Upper lobe of left lung (tissue), 6 donors: ENCODE results near the gene GOSR1. TPM values are rescaled to one million over a fixed set of nuclear protein-coding genes. Genes with fewer than 3 reads are reported as not detected.

Source experiments
- ATAC-seq, 2 donors: fragments of 200-7000 bp; cut with Tn5 transposase; one replicate each; pipeline ENCODE4 v1.9.1; 2022; ENCODE audit warnings: mild to moderate bottlenecking in 2 of 2, moderate library complexity in 2 of 2; ENCODE audit not compliant: low FRiP score in 2 of 2
- DNase-seq, 2 donors: peaks; one replicate each; pipeline ENCODE4 v3.0.0-alpha.2; 2019 to 2020
- H3K27ac ChIP-seq, 4 donors: fragments of 200-600 bp; sonication (generic); one replicate each; pipeline ENCODE4 v1.5.1; 2016 to 2019
- H3K27me3 ChIP-seq, 4 donors: fragments of 200-600 bp; sonication (generic); one replicate each; pipeline ENCODE4 v1.5.1; 2017 to 2019
- H3K36me3 ChIP-seq, 4 donors: fragments of 200-600 bp; sonication (generic); one replicate each; pipeline ENCODE4 v1.5.1; 2016 to 2019
- H3K4me1 ChIP-seq, 4 donors: fragments of 200-600 bp; sonication (generic); one replicate each; pipeline ENCODE4 v1.5.1; 2018 to 2019
- H3K4me3 ChIP-seq, 4 donors: fragments of 200-600 bp; sonication (generic); one replicate each; pipeline ENCODE4 v1.5.1; 2017 to 2019; ENCODE audit warnings: mild to moderate bottlenecking in 2 of 4, moderate library complexity in 1 of 4
- H3K9me3 ChIP-seq, 4 donors: fragments of 200-600 bp; sonication (generic); one replicate each; pipeline ENCODE4 v1.5.1; 2018 to 2019
- CTCF ChIP-seq, 6 experiments: fragments of 450-650 bp in 4 of 6; fragments of 200-600 bp in 2 of 6; sonication (generic) in 2 of 6; IDR thresholded peaks; one replicate each; pipeline ENCODE4 v1.5.1; 2016 to 2019; ENCODE audit warnings: antibody characterized with exemption in 6 of 6
- EP300 ChIP-seq, 4 donors: sonication (generic); formaldehyde crosslinking; IDR thresholded peaks; one replicate each; pipeline ENCODE4 v1.5.1; 2017; ENCODE audit warnings: antibody characterized with exemption in 4 of 4, control low read depth in 2 of 4
- POLR2A ChIP-seq, 4 donors: fragments of 450-650 bp; IDR thresholded peaks; one replicate each; pipeline ENCODE4 v1.5.1; 2016 to 2017; ENCODE audit warnings: antibody characterized with exemption in 4 of 4, mild to moderate bottlenecking in 2 of 4
- POLR2AphosphoS5 ChIP-seq, 2 donors: sonication (generic); formaldehyde crosslinking; IDR thresholded peaks; one replicate each; pipeline ENCODE4 v1.5.1; 2017; ENCODE audit warnings: antibody characterized with exemption in 2 of 2
- WGBS, 2 donors: methylation state at CpG; one replicate each; pipeline ENCODE4 v1.1.5; 2017 to 2018; 5-methylcytosine and 5-hydroxymethylcytosine counted together
- total RNA-seq, 6 donors: library from RNA; depleted of rRNA in 4 of 6; stranded (reverse); fragments of >200 nt in 4 of 6; gene quantifications; one replicate each; pipeline versions ENCODE4 v1.1.0 to v1.2.1, GENCODE V29; 2016 to 2021
- donor health status: DM: no; HTN: no; CAD: no; lungs with moderate emphysema.
- donor health status: DM: no; HTN: yes; CAD: no; lungs with severe emphysema.

GOSR1 gene
- total RNA-seq, 6 donors from 2014 or later: 19.9 to 48.8 (median 37.0) TPM

- Histone ChIP-seq H3K9me3 (no peaks in the 10 kb centered on the region), H3K36me3 (peaks cover 0 to 23% (median 10%) of the 10 kb centered on the region in 4 donors), H3K4me1 (peaks cover 16 to 21% (median 18%) of the 10 kb centered on the region in 4 donors), H3K27me3 (no peaks in the 10 kb centered on the region), H3K27ac (peak overlapping the region; percentile 96 to 99 (median 98)), H3K4me3 (peak overlapping the region in 3 of 4 donors; percentile 80 to 91 (median 82))
- TF ChIP-seq POLR2AphosphoS5 (IDR thresholded peaks at IDR 0.05) (no peak), EP300 (IDR thresholded peaks at IDR 0.05) (no peak)
- DNase-seq (no peak), ATAC-seq (peak in 1 of 2 donors; percentile 48)
- WGBS, 2 donors: 16 to 25% methylated on average over 7 of the region's 7 CpGs
Observed at GRCh38 chr17:30476726-30477082, 504 bp upstream of the GOSR1 start.

DNA sequence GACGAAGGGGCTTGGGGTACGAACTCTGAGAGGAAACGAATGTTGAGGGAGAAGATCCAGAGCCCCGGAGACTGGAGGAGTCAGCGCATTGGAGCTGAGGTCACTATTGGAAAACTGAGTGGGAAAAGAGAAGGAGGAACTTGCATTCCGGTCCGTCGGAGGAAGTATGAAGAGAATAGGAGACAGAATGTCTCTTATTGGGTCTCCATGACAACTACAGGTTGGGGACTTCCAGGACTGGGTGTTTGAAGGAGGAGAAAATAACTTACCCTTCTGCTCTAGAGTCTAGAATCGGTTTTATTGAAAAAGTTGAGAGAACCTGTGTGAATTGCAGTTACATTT, 537 bp downstream of the GOSR1 start:
- 0 to 1% methylated on average over 9 of the region's 9 CpGs for WGBS, 2 donors
- TF ChIP-seq POLR2AphosphoS5 (IDR thresholded peaks at IDR 0.05): no peak
- no peak for TF ChIP-seq EP300 (IDR thresholded peaks at IDR 0.05)
- no peak for TF ChIP-seq CTCF (IDR thresholded peaks at IDR 0.05)
- no peak for TF ChIP-seq POLR2A (IDR thresholded peaks at IDR 0.05)
- peak overlapping the region; percentile 80 to 93 (median 86) for H3K4me3 ChIP-seq
- peak; percentile 5 to 40 for ATAC-seq
- peak overlapping the region; percentile 96 to 99 (median 98) for H3K27ac ChIP-seq
- peak in 1 of 2 donors; percentile 22 for DNase-seq
- no peaks in the 10 kb centered on the region for H3K27me3 ChIP-seq
- peaks cover 16 to 21% (median 18%) of the 10 kb centered on the region in 4 donors for H3K4me1 ChIP-seq
- no peaks in the 10 kb centered on the region for H3K9me3 ChIP-seq
- peaks cover 0 to 33% (median 19%) of the 10 kb centered on the region in 4 donors for H3K36me3 ChIP-seq

DNA sequence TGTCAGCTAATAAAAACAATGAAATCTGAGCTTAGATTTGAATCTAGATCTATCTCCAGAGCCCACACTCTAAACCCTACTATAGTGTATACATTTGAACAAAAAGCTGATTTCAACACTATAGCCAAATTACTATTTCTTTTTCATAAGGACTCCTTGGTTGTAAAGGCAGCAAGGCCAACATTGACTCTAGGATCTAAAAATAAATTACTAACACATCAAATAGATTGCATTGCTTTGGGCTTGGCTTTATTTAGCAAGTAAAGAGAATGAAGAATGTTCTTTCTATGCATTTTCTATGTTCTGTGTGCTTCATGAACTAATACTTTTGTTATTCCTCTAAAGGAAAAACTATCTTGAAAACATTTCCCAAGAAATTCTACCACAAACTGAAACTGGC, 5.3 kb downstream of the GOSR1 start:
- DNase-seq (no peak), ATAC-seq (no peak)
- Histone ChIP-seq H3K27me3 (no peaks in the 10 kb centered on the region), H3K27ac (no peak overlapping the region), H3K9me3 (no peaks in the 10 kb centered on the region), H3K36me3 (peaks cover 23 to 80% (median 48%) of the 10 kb centered on the region in 4 donors), H3K4me1 (peaks cover 12 to 14% (median 12%) of the 10 kb centered on the region in 4 donors), H3K4me3 (no peak overlapping the region)
- TF ChIP-seq POLR2AphosphoS5 (IDR thresholded peaks at IDR 0.05): no peak
- no peak for TF ChIP-seq POLR2A (IDR thresholded peaks at IDR 0.05)
- no peak for TF ChIP-seq EP300 (IDR thresholded peaks at IDR 0.05)
- TF ChIP-seq CTCF (IDR thresholded peaks at IDR 0.05): no peak

DNA sequence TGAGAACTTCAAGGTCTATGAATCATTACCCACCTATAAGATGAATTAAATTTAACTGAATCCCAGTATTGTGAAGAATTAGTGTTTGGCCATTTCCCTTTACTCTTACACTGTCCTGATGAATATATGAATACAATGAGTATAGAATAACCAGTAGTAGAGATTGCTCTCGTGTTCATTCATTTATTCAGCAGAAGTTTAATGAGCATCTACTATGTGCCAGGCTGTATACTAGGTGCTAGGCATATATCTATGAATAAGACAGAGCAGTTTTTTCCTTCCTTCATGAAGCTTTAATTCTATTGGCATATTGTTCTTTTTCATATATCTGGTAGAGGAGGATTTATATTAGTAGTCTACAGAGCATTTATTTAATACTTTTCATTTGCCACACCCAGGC, 6.0 kb downstream of the GOSR1 start:
- no peak overlapping the region for H3K4me3 ChIP-seq
- H3K36me3 ChIP-seq: peaks cover 29 to 87% (median 52%) of the 10 kb centered on the region in 4 donors
- no peaks in the 10 kb centered on the region for H3K9me3 ChIP-seq
- H3K27me3 ChIP-seq: no peaks in the 10 kb centered on the region
- H3K27ac ChIP-seq: no peak overlapping the region
- ATAC-seq (no peak), DNase-seq (no peak)
- TF ChIP-seq POLR2A (IDR thresholded peaks at IDR 0.05) (no peak), EP300 (IDR thresholded peaks at IDR 0.05) (no peak), POLR2AphosphoS5 (IDR thresholded peaks at IDR 0.05) (no peak), CTCF (IDR thresholded peaks at IDR 0.05) (no peak)
- 95 to 100% methylated on average over 1 of the region's 1 CpG for WGBS, 2 donors
- H3K4me1 ChIP-seq: peaks cover 9 to 10% (median 9%) of the 10 kb centered on the region in 4 donors

DNA sequence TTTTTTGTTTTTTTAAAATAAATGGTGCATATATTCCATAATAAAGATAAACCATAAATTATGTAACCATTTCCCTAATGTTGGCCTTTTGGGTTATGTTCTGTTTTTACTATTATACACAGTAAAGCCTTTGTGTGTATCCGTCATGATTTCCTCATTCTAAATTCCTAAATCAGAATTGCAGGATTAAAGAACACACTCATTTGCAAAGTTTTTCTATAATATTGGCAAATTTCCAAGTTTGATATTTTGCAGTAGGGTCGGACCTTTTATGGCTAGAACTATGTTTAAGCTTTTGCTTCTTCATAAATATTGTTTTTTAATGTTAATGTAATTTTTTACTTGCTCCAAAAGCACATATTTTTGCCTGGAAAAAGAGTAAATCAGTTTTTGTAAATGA, 16.6 kb downstream of the GOSR1 start:
- Histone ChIP-seq H3K36me3 (peaks cover 30 to 98% (median 67%) of the 10 kb centered on the region in 4 donors), H3K4me1 (no peaks in the 10 kb centered on the region), H3K27me3 (no peaks in the 10 kb centered on the region), H3K4me3 (no peak overlapping the region), H3K27ac (no peak overlapping the region), H3K9me3 (no peaks in the 10 kb centered on the region)
- DNase-seq: no peak
- TF ChIP-seq CTCF (IDR thresholded peaks at IDR 0.05): no peak
- no peak for TF ChIP-seq POLR2A (IDR thresholded peaks at IDR 0.05)
- no peak for TF ChIP-seq EP300 (IDR thresholded peaks at IDR 0.05)
- no peak for TF ChIP-seq POLR2AphosphoS5 (IDR thresholded peaks at IDR 0.05)
- no peak for ATAC-seq
- WGBS, 2 donors: 71 to 75% methylated on average over 2 of the region's 2 CpGs
